SK-N-SH treated with all-trans-retinoic acid at 6 μM for 48 hours (cell line): ENCODE data around the gene PMVK.

Source experiments
- ATAC-seq: fragments of 200-7000 bp; cut with Tn5 transposase; 3 replicates; pipeline ENCODE4 v1.9.1; 2020; ENCODE audit warnings: mild to moderate bottlenecking, moderate library complexity
- ARNTL ChIP-seq: fragments of 450-650 bp; formaldehyde crosslinking; IDR thresholded peaks from 2 replicates; pipeline ENCODE4 v1.5.0; 2020; ENCODE audit warnings: low read depth, mild to moderate bottlenecking, moderate library complexity, borderline replicate concordance
- BACH2 ChIP-seq: fragments of 250-450 bp; sonication (Bioruptor Pico); IDR thresholded peaks from 2 replicates; pipeline ENCODE4 v1.9.0; 2021; ENCODE audit warnings: mild to moderate bottlenecking, borderline replicate concordance
- CSDC2 ChIP-seq: fragments of 250-450 bp; sonication (Bioruptor Pico); IDR thresholded peaks from 2 replicates; pipeline ENCODE4 v1.5.0; 2020; ENCODE audit warnings: mild to moderate bottlenecking, moderate library complexity
- ESRRG ChIP-seq: fragments of 250-450 bp; sonication (Bioruptor Pico); IDR thresholded peaks from 2 replicates; pipeline ENCODE4 v1.6.1; 2021; ENCODE audit warnings: mild to moderate bottlenecking
- GLIS3 ChIP-seq: fragments of 250-450 bp; sonication (Bioruptor Pico); IDR thresholded peaks from 2 replicates; pipeline ENCODE4 v1.5.0; 2020; ENCODE audit warnings: mild to moderate bottlenecking, moderate library complexity
- ISL1 ChIP-seq: fragments of 250-450 bp; sonication (Bioruptor Pico); IDR thresholded peaks from 2 replicates; pipeline ENCODE4 v2.1.2; 2022; ENCODE audit warnings: mild to moderate bottlenecking, moderate library complexity
- OSR1 ChIP-seq: fragments of 250-450 bp; sonication (Bioruptor Pico); IDR thresholded peaks from 2 replicates; pipeline ENCODE4 v1.8.0; 2022; ENCODE audit warnings: moderate library complexity, mild to moderate bottlenecking, inconsistent platforms
- PPARA ChIP-seq: fragments of 250-450 bp; sonication (Bioruptor Pico); IDR thresholded peaks from 2 replicates; pipeline ENCODE4 v1.5.0; 2020; ENCODE audit warnings: mild to moderate bottlenecking, borderline replicate concordance
- RARB ChIP-seq: fragments of 250-450 bp; sonication (Bioruptor Pico); IDR thresholded peaks from 2 replicates; pipeline ENCODE4 v1.8.0; 2021; ENCODE audit warnings: mild to moderate bottlenecking, moderate library complexity
- SNAI2 ChIP-seq: fragments of 250-450 bp; sonication (Bioruptor Pico); IDR thresholded peaks from 2 replicates; pipeline ENCODE4 v1.5.0; 2020; ENCODE audit warnings: mild to moderate bottlenecking, moderate library complexity
- TCF4 ChIP-seq: fragments of 250-450 bp; sonication (Bioruptor Pico); IDR thresholded peaks from 2 replicates; pipeline ENCODE4 v1.8.0; 2021; ENCODE audit warnings: mild to moderate bottlenecking, moderate library complexity, borderline replicate concordance
- TOX ChIP-seq: fragments of 250-450 bp; sonication (Bioruptor Pico); IDR thresholded peaks from 2 replicates; pipeline ENCODE4 v1.8.0; 2021; ENCODE audit warnings: mild to moderate bottlenecking, moderate library complexity, borderline replicate concordance
- ZC3H10 ChIP-seq: fragments of 250-450 bp; sonication (Bioruptor Pico); IDR thresholded peaks from 2 replicates; pipeline ENCODE4 v1.5.1; 2021; ENCODE audit warnings: mild to moderate bottlenecking, moderate library complexity
- ZFP3 ChIP-seq: fragments of 250-450 bp; sonication (Bioruptor Pico); IDR thresholded peaks from 2 replicates; pipeline ENCODE4 v1.5.0; 2020; ENCODE audit warnings: mild to moderate bottlenecking, moderate library complexity
- ZFP30 ChIP-seq: fragments of 450-650 bp; formaldehyde crosslinking; IDR thresholded peaks from 2 replicates; pipeline ENCODE4 v1.5.0; 2022; ENCODE audit warnings: mild to moderate bottlenecking, moderate library complexity
- ZNF565 ChIP-seq: fragments of 450-650 bp; formaldehyde crosslinking; conservative IDR thresholded peaks from 2 replicates; pipeline ENCODE4 v1.5.0; 2020; ENCODE audit warnings: low read depth, mild to moderate bottlenecking, moderate library complexity
- ZNF70 ChIP-seq: fragments of 450-650 bp; formaldehyde crosslinking; IDR thresholded peaks from 2 replicates; pipeline ENCODE4 v1.5.0; 2020; ENCODE audit warnings: mild to moderate bottlenecking, moderate library complexity
- ZNF8 ChIP-seq: fragments of 450-650 bp; formaldehyde crosslinking; IDR thresholded peaks from 2 replicates; pipeline ENCODE4 v1.5.0; 2020; ENCODE audit warnings: mild to moderate bottlenecking, moderate library complexity
- TF ChIP-seq, protein P1 (sequence below): fragments of 250-450 bp; sonication (Bioruptor Pico); IDR thresholded peaks from 2 replicates; pipeline ENCODE4 v1.8.0; 2021; ENCODE audit warnings: low read depth, mild to moderate bottlenecking, moderate library complexity, borderline replicate concordance
- TF ChIP-seq, protein P2 (sequence below): fragments of 250-450 bp; sonication (Bioruptor Pico); IDR thresholded peaks from 2 replicates; pipeline ENCODE4 v1.5.0; 2020; ENCODE audit warnings: mild to moderate bottlenecking, moderate library complexity
- TF ChIP-seq, protein P3 (sequence below): fragments of 250-450 bp; sonication (Bioruptor Pico); IDR thresholded peaks from 2 replicates; pipeline ENCODE4 v1.5.1; 2020; ENCODE audit warnings: low read depth, mild to moderate bottlenecking, moderate library complexity
- TF ChIP-seq, protein P4 (sequence below): fragments of 250-450 bp; sonication (Bioruptor Pico); IDR thresholded peaks from 2 replicates; pipeline ENCODE4 v1.8.0; 2020; ENCODE audit warnings: mild to moderate bottlenecking, moderate library complexity, borderline replicate concordance
- TF ChIP-seq, protein P5 (sequence below): fragments of 250-450 bp; sonication (Bioruptor Pico); IDR thresholded peaks from 2 replicates; pipeline ENCODE4 v1.5.1; 2021; ENCODE audit warnings: mild to moderate bottlenecking, moderate library complexity

Gene PMVK

DNA sequence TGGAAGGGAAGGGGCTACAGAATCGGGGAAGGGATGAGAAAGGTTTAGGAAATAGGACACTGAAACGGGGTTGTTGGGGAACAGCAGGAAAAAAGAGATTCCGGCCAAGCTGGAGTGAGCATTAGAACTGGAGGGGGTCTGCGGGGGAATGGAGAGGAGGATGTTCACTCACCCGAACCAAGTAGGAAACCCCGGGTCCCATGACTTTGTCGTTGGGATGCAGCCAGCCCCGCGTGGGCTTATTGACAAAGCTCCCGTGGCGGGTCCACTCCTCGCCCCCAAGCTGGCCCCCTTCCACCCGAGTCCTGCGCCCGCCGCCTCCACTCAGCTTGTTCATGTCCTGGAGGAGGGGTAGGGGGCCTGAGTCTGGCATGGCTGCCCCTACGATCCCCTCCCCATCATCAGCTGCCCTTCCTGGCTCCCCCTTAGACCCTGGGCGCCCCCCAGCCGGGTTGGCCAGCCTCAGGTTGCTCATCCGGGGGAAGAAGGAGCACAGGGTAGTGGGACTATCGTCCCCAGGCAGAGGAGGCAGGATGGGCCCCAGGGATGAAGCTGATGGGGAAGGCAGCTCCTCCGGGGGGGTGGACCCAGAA, 33.4 kb upstream of the PMVK start:
- TF ChIP-seq RARB (no peak), CSDC2 (no peak), ARNTL (CRISPR knock-in tag) (no peak), ISL1 (CRISPR knock-in tag) (no peak), PPARA (no peak), GLIS3 (CRISPR knock-in tag) (no peak), BACH2 (CRISPR knock-in tag) (no peak), ZNF70 (CRISPR knock-in tag) (no peak), ZFP3 (CRISPR knock-in tag) (no peak), ZFP30 (CRISPR knock-in tag) (no peak), ZC3H10 (CRISPR knock-in tag) (no peak), ZNF565 (CRISPR knock-in tag) (no peak), TOX (CRISPR knock-in tag) (no peak), ESRRG (CRISPR knock-in tag) (no peak), TCF4 (CRISPR knock-in tag) (no peak)
- TF ChIP-seq, protein P1, sequence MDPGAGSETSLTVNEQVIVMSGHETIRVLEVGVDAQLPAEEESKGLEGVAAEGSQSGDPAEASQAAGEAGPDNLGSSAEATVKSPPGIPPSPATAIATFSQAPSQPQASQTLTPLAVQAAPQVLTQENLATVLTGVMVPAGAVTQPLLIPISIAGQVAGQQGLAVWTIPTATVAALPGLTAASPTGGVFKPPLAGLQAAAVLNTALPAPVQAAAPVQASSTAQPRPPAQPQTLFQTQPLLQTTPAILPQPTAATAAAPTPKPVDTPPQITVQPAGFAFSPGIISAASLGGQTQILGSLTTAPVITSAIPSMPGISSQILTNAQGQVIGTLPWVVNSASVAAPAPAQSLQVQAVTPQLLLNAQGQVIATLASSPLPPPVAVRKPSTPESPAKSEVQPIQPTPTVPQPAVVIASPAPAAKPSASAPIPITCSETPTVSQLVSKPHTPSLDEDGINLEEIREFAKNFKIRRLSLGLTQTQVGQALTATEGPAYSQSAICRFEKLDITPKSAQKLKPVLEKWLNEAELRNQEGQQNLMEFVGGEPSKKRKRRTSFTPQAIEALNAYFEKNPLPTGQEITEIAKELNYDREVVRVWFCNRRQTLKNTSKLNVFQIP (CRISPR knock-in tag), result no peak
- TF ChIP-seq, protein P2, sequence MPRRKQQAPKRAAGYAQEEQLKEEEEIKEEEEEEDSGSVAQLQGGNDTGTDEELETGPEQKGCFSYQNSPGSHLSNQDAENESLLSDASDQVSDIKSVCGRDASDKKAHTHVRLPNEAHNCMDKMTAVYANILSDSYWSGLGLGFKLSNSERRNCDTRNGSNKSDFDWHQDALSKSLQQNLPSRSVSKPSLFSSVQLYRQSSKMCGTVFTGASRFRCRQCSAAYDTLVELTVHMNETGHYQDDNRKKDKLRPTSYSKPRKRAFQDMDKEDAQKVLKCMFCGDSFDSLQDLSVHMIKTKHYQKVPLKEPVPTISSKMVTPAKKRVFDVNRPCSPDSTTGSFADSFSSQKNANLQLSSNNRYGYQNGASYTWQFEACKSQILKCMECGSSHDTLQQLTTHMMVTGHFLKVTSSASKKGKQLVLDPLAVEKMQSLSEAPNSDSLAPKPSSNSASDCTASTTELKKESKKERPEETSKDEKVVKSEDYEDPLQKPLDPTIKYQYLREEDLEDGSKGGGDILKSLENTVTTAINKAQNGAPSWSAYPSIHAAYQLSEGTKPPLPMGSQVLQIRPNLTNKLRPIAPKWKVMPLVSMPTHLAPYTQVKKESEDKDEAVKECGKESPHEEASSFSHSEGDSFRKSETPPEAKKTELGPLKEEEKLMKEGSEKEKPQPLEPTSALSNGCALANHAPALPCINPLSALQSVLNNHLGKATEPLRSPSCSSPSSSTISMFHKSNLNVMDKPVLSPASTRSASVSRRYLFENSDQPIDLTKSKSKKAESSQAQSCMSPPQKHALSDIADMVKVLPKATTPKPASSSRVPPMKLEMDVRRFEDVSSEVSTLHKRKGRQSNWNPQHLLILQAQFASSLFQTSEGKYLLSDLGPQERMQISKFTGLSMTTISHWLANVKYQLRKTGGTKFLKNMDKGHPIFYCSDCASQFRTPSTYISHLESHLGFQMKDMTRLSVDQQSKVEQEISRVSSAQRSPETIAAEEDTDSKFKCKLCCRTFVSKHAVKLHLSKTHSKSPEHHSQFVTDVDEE (CRISPR knock-in tag), result no peak
- TF ChIP-seq, protein P3, sequence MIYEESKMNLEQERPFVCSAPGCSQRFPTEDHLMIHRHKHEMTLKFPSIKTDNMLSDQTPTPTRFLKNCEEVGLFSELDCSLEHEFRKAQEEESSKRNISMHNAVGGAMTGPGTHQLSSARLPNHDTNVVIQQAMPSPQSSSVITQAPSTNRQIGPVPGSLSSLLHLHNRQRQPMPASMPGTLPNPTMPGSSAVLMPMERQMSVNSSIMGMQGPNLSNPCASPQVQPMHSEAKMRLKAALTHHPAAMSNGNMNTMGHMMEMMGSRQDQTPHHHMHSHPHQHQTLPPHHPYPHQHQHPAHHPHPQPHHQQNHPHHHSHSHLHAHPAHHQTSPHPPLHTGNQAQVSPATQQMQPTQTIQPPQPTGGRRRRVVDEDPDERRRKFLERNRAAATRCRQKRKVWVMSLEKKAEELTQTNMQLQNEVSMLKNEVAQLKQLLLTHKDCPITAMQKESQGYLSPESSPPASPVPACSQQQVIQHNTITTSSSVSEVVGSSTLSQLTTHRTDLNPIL (CRISPR knock-in tag), result no peak
- TF ChIP-seq, protein P4, sequence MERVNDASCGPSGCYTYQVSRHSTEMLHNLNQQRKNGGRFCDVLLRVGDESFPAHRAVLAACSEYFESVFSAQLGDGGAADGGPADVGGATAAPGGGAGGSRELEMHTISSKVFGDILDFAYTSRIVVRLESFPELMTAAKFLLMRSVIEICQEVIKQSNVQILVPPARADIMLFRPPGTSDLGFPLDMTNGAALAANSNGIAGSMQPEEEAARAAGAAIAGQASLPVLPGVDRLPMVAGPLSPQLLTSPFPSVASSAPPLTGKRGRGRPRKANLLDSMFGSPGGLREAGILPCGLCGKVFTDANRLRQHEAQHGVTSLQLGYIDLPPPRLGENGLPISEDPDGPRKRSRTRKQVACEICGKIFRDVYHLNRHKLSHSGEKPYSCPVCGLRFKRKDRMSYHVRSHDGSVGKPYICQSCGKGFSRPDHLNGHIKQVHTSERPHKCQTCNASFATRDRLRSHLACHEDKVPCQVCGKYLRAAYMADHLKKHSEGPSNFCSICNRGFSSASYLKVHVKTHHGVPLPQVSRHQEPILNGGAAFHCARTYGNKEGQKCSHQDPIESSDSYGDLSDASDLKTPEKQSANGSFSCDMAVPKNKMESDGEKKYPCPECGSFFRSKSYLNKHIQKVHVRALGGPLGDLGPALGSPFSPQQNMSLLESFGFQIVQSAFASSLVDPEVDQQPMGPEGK, result no peak
- TF ChIP-seq, protein P5, sequence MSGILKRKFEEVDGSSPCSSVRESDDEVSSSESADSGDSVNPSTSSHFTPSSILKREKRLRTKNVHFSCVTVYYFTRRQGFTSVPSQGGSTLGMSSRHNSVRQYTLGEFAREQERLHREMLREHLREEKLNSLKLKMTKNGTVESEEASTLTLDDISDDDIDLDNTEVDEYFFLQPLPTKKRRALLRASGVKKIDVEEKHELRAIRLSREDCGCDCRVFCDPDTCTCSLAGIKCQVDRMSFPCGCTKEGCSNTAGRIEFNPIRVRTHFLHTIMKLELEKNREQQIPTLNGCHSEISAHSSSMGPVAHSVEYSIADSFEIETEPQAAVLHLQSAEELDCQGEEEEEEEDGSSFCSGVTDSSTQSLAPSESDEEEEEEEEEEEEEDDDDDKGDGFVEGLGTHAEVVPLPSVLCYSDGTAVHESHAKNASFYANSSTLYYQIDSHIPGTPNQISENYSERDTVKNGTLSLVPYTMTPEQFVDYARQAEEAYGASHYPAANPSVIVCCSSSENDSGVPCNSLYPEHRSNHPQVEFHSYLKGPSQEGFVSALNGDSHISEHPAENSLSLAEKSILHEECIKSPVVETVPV (CRISPR knock-in tag), result no peak
- ATAC-seq, result no peak

DNA sequence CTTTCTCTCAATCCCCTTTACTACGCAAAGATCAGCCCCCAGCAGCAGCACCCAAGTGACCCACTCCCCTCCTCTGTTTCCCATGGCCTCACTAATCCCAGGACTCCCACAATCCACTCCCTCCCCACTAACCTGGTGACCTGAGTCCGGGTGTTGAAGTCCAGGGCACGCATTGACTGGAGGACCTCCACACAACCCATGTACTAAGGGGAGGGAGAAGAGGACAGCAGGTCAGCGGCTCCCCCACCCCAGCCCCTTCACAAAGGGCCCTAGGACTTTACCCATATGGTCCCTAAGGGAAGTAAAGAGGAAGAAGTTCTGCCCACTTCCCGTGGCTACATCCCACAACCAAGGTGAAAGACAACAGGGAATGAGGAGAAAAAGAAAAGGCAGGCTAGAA, 32.7 kb upstream of the PMVK start:
- no peak for ATAC-seq
- TF ChIP-seq, protein P1 (CRISPR knock-in tag), result no peak
- TF ChIP-seq TOX (CRISPR knock-in tag), result no peak
- TF ChIP-seq PPARA, result no peak
- TF ChIP-seq ISL1 (CRISPR knock-in tag), result no peak
- TF ChIP-seq ZNF70 (CRISPR knock-in tag), result no peak
- TF ChIP-seq, protein P5 (CRISPR knock-in tag), result no peak
- TF ChIP-seq OSR1 (CRISPR knock-in tag), result no peak
- TF ChIP-seq ZC3H10 (CRISPR knock-in tag), result no peak
- TF ChIP-seq, protein P4, result no peak
- no peak for TF ChIP-seq ZNF8 (CRISPR knock-in tag)
- TF ChIP-seq BACH2 (CRISPR knock-in tag), result no peak
- TF ChIP-seq GLIS3 (CRISPR knock-in tag), result no peak
- no peak for TF ChIP-seq ZFP3 (CRISPR knock-in tag)
- no peak for TF ChIP-seq SNAI2 (CRISPR knock-in tag)
- no peak for TF ChIP-seq ARNTL (CRISPR knock-in tag)
- TF ChIP-seq, protein P3 (CRISPR knock-in tag), result no peak
